Progenitor cell of endocrine pancreas (in vitro differentiated cells): ENCODE results near the gene DGKZ. TPM values are rescaled to one million over a fixed set of nuclear protein-coding genes. Genes with fewer than 3 reads are reported as not detected.

Source experiments
- DNase-seq: peaks from one replicate; pipeline ENCODE4 v3.0.0; 2021; ENCODE audit warnings: low spot score; ENCODE audit not compliant: unreplicated experiment
- H3K27ac Mint-ChIP-seq: 2 replicates; pipeline ENCODE4 v1.8.0; 2021; ENCODE audit warnings: mild to moderate bottlenecking, moderate library complexity, mixed read lengths
- H3K27me3 Mint-ChIP-seq: 2 replicates; pipeline ENCODE4 v1.8.0; 2021; ENCODE audit warnings: mixed read lengths
- H3K36me3 Mint-ChIP-seq: 2 replicates; pipeline ENCODE4 v1.8.0; 2022; ENCODE audit warnings: mixed read lengths; ENCODE audit not compliant: insufficient read depth
- H3K4me1 Mint-ChIP-seq: 2 replicates; pipeline ENCODE4 v1.8.0; 2021; ENCODE audit warnings: low read depth, mixed read lengths
- H3K4me3 Mint-ChIP-seq: 2 replicates; pipeline ENCODE4 v1.8.0; 2021; ENCODE audit warnings: low read depth, mild to moderate bottlenecking, moderate library complexity, mixed read lengths
- H3K9me3 Mint-ChIP-seq: 2 replicates; pipeline ENCODE4 v1.8.0; 2021; ENCODE audit warnings: low read depth, mixed read lengths
- CTCF ChIP-seq: fragments of 200-600 bp; sonication (generic); IDR thresholded peaks from one replicate; pipeline ENCODE4 v1.5.0; 2021; ENCODE audit warnings: antibody characterized with exemption, mild to moderate bottlenecking; ENCODE audit not compliant: unreplicated experiment
- total RNA-seq: library from RNA; stranded (reverse); gene quantifications from 2 replicates; pipeline ENCODE4 v1.2.1, GENCODE V29; 2021

DGKZ gene
- total RNA-seq, 1 donor from 2014 or later: 58.3 TPM

GRCh38 chr11:46330154-46330553 is 17.1 kb upstream of the DGKZ start:
- no peak for DNase-seq
- Mint-ChIP-seq H3K4me1 (peaks cover 6% of the 10 kb centered on the region), H3K36me3 (no peaks in the 10 kb centered on the region), H3K27me3 (peaks cover 66% of the 10 kb centered on the region), H3K4me3 (no peak overlapping the region), H3K27ac (no peak overlapping the region), H3K9me3 (no peaks in the 10 kb centered on the region)
- no peak for TF ChIP-seq CTCF

- DNase-seq: no peak
- TF ChIP-seq CTCF: no peak
- H3K9me3 Mint-ChIP-seq: no peaks in the 10 kb centered on the region
- no peaks in the 10 kb centered on the region for H3K36me3 Mint-ChIP-seq
- peaks cover 67% of the 10 kb centered on the region for H3K27me3 Mint-ChIP-seq
- no peak overlapping the region for H3K4me3 Mint-ChIP-seq
- peaks cover 6% of the 10 kb centered on the region for H3K4me1 Mint-ChIP-seq
- H3K27ac Mint-ChIP-seq: no peak overlapping the region
Measured at GRCh38 chr11:46330563-46331281, 16.5 kb upstream of the DGKZ start.

- TF ChIP-seq CTCF: no peak
- Mint-ChIP-seq H3K27me3 (peaks cover 71% of the 10 kb centered on the region), H3K9me3 (no peaks in the 10 kb centered on the region), H3K27ac (no peak overlapping the region), H3K4me3 (peak overlapping the region; percentile 12), H3K4me1 (peaks cover 6% of the 10 kb centered on the region), H3K36me3 (no peaks in the 10 kb centered on the region)
- no peak for DNase-seq
Measured at GRCh38 chr11:46331282-46331984, 15.8 kb upstream of the DGKZ start.

- Mint-ChIP-seq H3K27me3 (peaks cover 65% of the 10 kb centered on the region), H3K27ac (no peak overlapping the region), H3K4me3 (peak overlapping the region; percentile 45), H3K4me1 (peaks cover 6% of the 10 kb centered on the region), H3K9me3 (no peaks in the 10 kb centered on the region), H3K36me3 (no peaks in the 10 kb centered on the region)
- DNase-seq: no peak
- TF ChIP-seq CTCF: no peak
Measured at GRCh38 chr11:46332093-46332567, 15.1 kb upstream of the DGKZ start.

GRCh38 chr11:46332568-46333393 is 14.5 kb upstream of the DGKZ start:
- Mint-ChIP-seq H3K9me3 (no peaks in the 10 kb centered on the region), H3K4me3 (peak overlapping the region; percentile 45), H3K27me3 (peaks cover 62% of the 10 kb centered on the region), H3K27ac (no peak overlapping the region), H3K4me1 (peaks cover 6% of the 10 kb centered on the region), H3K36me3 (no peaks in the 10 kb centered on the region)
- no peak for DNase-seq
- no peak for TF ChIP-seq CTCF
